Esophagus squamous epithelium (tissue), 5 donors: ENCODE measurements around the gene PTBP3. TPM values are rescaled to one million over a fixed set of nuclear protein-coding genes. Genes with fewer than 3 reads are reported as not detected.

Source experiments
- DNase-seq: peaks from one replicate; lab custom pipeline; 2025; lab: John Stamatoyannopoulos, UW
- H3K27ac ChIP-seq, 4 donors: fragments of 200-600 bp; sonication (generic); one replicate each; pipeline ENCODE4 v1.5.1; 2016 to 2019; ENCODE audit warnings: mild to moderate bottlenecking in 1 of 4
- H3K27me3 ChIP-seq, 4 donors: fragments of 200-600 bp; sonication (generic); 1 replicate in 3 of 4; 2 replicates in 1 of 4; pipeline versions ENCODE4 v1.5.1 to v1.6.0; 2017 to 2021; ENCODE audit warnings: antibody characterized with exemption in 1 of 4
- H3K36me3 ChIP-seq, 3 donors: fragments of 200-600 bp; sonication (generic); one replicate each; pipeline ENCODE4 v1.5.1; 2016 to 2019
- H3K4me1 ChIP-seq, 3 donors: fragments of 200-600 bp; sonication (generic); one replicate each; pipeline ENCODE4 v1.5.1; 2017 to 2019
- H3K4me3 ChIP-seq, 4 donors: fragments of 200-600 bp; sonication (generic); 1 replicate in 3 of 4; 2 replicates in 1 of 4; pipeline ENCODE4 v1.5.1; 2016 to 2019; ENCODE audit warnings: mild to moderate bottlenecking in 2 of 4, moderate library complexity in 1 of 4
- H3K9me3 ChIP-seq, 3 donors: fragments of 200-600 bp; sonication (generic); one replicate each; pipeline ENCODE4 v1.5.1; 2016 to 2019
- CTCF ChIP-seq, 6 experiments: fragments of 450-650 bp in 4 of 6; fragments of 200-600 bp in 2 of 6; sonication (generic) in 2 of 6; IDR thresholded peaks; one replicate each; pipeline ENCODE4 v1.5.1; 2016 to 2019; ENCODE audit warnings: antibody characterized with exemption in 6 of 6, mild to moderate bottlenecking in 4 of 6, moderate library complexity in 4 of 6
- POLR2A ChIP-seq, 4 donors: fragments of 450-650 bp; IDR thresholded peaks; one replicate each; pipeline ENCODE4 v1.6.1; 2017; ENCODE audit warnings: antibody characterized with exemption in 4 of 4, mild to moderate bottlenecking in 4 of 4, moderate library complexity in 3 of 4
- WGBS, 2 donors: methylation state at CpG; one replicate each; pipeline ENCODE4 v1.1.5; 2018; 5-methylcytosine and 5-hydroxymethylcytosine counted together
- intact Hi-C: fragments of 100-400 bp; cut with DNase I; formaldehyde crosslinking; loops from one replicate; pipeline ENCODE4 v1.15.0; 2022
- total RNA-seq, 4 donors: library from RNA; depleted of rRNA; stranded (reverse); fragments of >200 nt; gene quantifications; one replicate each; pipeline ENCODE4 v1.1.0, GENCODE V29; 2016
- donor health status: DM: yes; HTN: yes; CAD: no.

The PTBP3 gene
- total RNA-seq, 4 donors from 2014 or later, result 71.9 to 113 (median 88.8) TPM

GRCh38 chr9:112380102-112380824 is 46.8 kb upstream of the PTBP3 start, which contains the start of gene HSDL2:
TSS of gene HSDL2 (plus strand) at chr9:112380108. CDS start at chr9:112380164, 56 bp downstream.
- no peak for TF ChIP-seq CTCF (IDR thresholded peaks at IDR 0.05)
- no peak for TF ChIP-seq POLR2A (IDR thresholded peaks at IDR 0.05)
- intact Hi-C loops, result no loop called here
- Histone ChIP-seq H3K4me3 (peak within 1 kb of the TSS; percentile 61 to 99 (median 89)), H3K9me3 (no peaks in the 10 kb centered on the region), H3K36me3 (no peaks in the 10 kb centered on the region), H3K27me3 (no peaks in the 10 kb centered on the region), H3K4me1 (peaks cover 0 to 71% (median 27%) of the 10 kb centered on the region in 3 donors), H3K27ac (peak within 1 kb of the TSS; percentile 88 to 99 (median 98))
- no peak for DNase-seq
- WGBS, 2 donors, result 1 to 2% methylated on average over 14 to 15 of the region's 43 CpGs

DNA sequence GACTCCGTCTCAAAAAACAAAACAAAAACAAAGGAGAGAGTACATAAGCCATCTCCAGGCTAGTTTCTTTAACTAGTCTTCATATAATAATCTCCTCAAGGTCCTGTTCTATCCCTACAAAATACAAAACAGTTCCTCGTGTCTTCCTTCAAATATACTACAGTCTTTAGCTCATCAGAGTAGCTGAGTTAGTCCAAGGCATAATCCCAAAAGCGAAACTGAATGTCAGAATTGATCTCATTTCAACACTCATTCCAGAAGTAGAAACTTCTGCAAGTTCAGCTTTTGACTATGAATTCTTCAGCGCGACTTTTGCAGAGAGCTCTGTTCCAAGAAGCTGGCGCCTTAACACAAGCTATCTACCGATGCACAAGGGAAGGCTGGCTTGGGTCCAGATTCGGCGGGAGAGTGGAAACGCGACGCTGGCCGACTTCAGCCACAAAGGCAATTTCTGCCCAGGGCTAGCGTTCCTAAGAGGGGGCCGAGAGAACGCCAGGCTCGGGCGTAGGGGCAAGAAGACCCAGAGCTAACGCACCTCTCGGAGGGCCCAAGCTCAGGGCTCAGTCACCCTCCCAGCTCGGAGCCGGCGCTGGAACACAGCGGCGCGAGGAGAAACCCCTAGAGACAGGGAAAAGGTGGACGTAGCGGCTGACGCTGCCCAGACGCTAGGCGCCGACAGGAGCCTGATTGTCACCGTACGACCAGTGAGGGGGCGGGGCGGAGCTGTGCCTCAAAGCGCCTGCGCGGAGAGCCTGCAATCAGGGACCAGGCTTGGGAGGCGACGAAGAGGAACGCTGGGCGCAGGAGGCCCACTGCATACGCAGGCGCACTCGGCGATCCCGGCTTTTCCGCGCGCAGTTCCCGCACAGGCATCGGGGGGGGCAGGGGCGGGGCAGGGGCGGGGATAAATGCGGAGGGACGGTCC is 46.0 kb upstream of the PTBP3 start:
- intact Hi-C loops, result no loop called here
- DNase-seq, result peak; percentile 88
- H3K27me3 ChIP-seq, result no peaks in the 10 kb centered on the region
- no peaks in the 10 kb centered on the region for H3K9me3 ChIP-seq
- H3K36me3 ChIP-seq, result no peaks in the 10 kb centered on the region
- TF ChIP-seq CTCF (IDR thresholded peaks at IDR 0.05), result peak in 4 of 6 experiments; percentile 8 to 28 (median 20)
- peak in 3 of 4 donors; percentile 70 to 94 (median 93) for TF ChIP-seq POLR2A (IDR thresholded peaks at IDR 0.05)
- peak overlapping the region; percentile 88 to 99 (median 98) for H3K27ac ChIP-seq
- H3K4me3 ChIP-seq, result peak overlapping the region; percentile 61 to 99 (median 89)
- peaks cover 0 to 63% (median 27%) of the 10 kb centered on the region in 3 donors for H3K4me1 ChIP-seq
- WGBS, 2 donors, result 0% methylated on average over 5 to 19 of the region's 57 CpGs

- intact Hi-C loops, result no loop called here
- TF ChIP-seq CTCF (IDR thresholded peaks at IDR 0.05) (no peak), POLR2A (IDR thresholded peaks at IDR 0.05) (no peak)
Measured at GRCh38 chr9:112378328-112379176, 45.1 kb upstream of the PTBP3 start.

DNA sequence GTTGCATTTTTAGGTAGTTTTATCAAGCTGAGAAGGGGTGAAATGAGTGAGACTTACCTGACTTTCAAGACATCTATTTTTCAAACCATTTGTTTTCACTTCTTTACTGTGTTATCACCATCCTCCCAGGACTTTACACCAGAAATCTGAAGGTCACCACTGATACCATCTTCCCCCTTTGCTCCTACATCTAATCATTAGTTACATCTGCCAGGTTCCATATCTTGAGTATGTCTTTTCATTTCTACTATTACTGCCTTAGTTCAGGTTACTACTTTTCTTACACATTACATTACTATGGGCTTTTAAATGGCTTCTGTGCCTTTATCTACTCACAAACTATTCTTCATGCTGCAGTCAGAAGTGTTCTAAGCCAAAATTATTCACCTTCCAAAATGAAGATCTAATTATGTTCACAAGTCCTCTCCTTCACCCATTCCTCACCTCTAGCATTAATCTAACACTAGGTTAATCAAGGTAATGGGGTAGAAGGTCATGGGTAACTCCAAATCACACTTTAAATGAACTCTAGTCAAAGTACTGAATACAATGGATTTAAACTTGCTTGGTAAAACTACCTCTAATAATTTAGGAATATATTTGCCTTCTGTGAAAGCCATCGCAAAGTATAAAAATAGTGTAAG is 44.4 kb upstream of the PTBP3 start:
- intact Hi-C loops, result no loop called here

More at GRCh38 chr9:112378328-112379176, 45.1 kb upstream of the PTBP3 start:
- Histone ChIP-seq H3K36me3 (no peaks in the 10 kb centered on the region), H3K4me1 (peaks cover 0 to 54% (median 27%) of the 10 kb centered on the region in 3 donors), H3K4me3 (peak overlapping the region; percentile 61 to 99 (median 89)), H3K27ac (peak overlapping the region; percentile 88 to 99 (median 98)), H3K9me3 (no peaks in the 10 kb centered on the region), H3K27me3 (no peaks in the 10 kb centered on the region)
- DNase-seq, result no peak
- WGBS, 2 donors, result 9 to 10% methylated on average over 27 of the region's 27 CpGs

More for the DNA sequence above, 44.4 kb upstream of the PTBP3 start:
- TF ChIP-seq CTCF (IDR thresholded peaks at IDR 0.05) (no peak), POLR2A (IDR thresholded peaks at IDR 0.05) (no peak)
- 46 to 55% methylated on average over 1 of the region's 1 CpG for WGBS, 2 donors
- Histone ChIP-seq H3K4me1 (peaks cover 0 to 47% (median 27%) of the 10 kb centered on the region in 3 donors), H3K9me3 (no peaks in the 10 kb centered on the region), H3K27ac (peak overlapping the region in 2 of 4 donors; percentile 98 to 99), H3K4me3 (peak overlapping the region; percentile 61 to 99 (median 89)), H3K36me3 (no peaks in the 10 kb centered on the region), H3K27me3 (no peaks in the 10 kb centered on the region)
- no peak for DNase-seq
